HepG2 (cell line): Measurements from ENCODE around the gene P2RX6. TPM values are rescaled to one million over a fixed set of nuclear protein-coding genes. Genes with fewer than 3 reads are reported as not detected.

Experiments used
- ARID2 ChIP-seq: sonication (generic); formaldehyde crosslinking; IDR thresholded peaks from 2 replicates; pipeline ENCODE4 v1.8.1; 2022; ENCODE audit warnings: mild to moderate bottlenecking, missing genetic modification reagents, borderline replicate concordance
- GABPA ChIP-seq, 2 experiments: IDR thresholded peaks; 2 replicates each; pipeline ENCODE4 v1.6.1; 2011 to 2016; ENCODE audit warnings: low read depth in 2 of 2, low read length in 1 of 2, missing biosample characterization in 1 of 2, missing genetic modification characterization in 1 of 2
- HNRNPH1 ChIP-seq: fragments of 200-400 bp; formaldehyde crosslinking; optimal IDR thresholded peaks from 2 replicates; pipeline ENCODE3; 2017; ENCODE audit warnings: mild to moderate bottlenecking, low read depth, low read length
- IRF2 ChIP-seq: IDR thresholded peaks from 2 replicates; pipeline ENCODE4 v1.6.1; 2018; ENCODE audit warnings: missing genetic modification reagents, missing compliant biosample characterization
- KDM3A ChIP-seq: IDR thresholded peaks from 2 replicates; pipeline ENCODE4 v1.6.1; 2018; ENCODE audit warnings: low read depth, missing compliant biosample characterization
- PHF21A ChIP-seq: sonication (generic); formaldehyde crosslinking; IDR thresholded peaks from 2 replicates; pipeline ENCODE4 v1.5.0; 2020; ENCODE audit warnings: mild to moderate bottlenecking, missing genetic modification reagents
- PRDM10 ChIP-seq: sonication (generic); formaldehyde crosslinking; IDR thresholded peaks from 2 replicates; pipeline ENCODE4 v1.4.0; 2020; ENCODE audit warnings: low read depth, missing genetic modification reagents
- THAP8 ChIP-seq: sonication (generic); formaldehyde crosslinking; IDR thresholded peaks from 2 replicates; pipeline ENCODE4 v1.5.1; 2020; ENCODE audit warnings: missing genetic modification reagents, mild to moderate bottlenecking, borderline replicate concordance
- ZBTB39 ChIP-seq: sonication (generic); formaldehyde crosslinking; IDR thresholded peaks from 2 replicates; pipeline ENCODE4 v1.5.0; 2020; ENCODE audit warnings: missing genetic modification reagents
- ZHX1 ChIP-seq: sonication (generic); formaldehyde crosslinking; IDR thresholded peaks from 2 replicates; pipeline ENCODE4 v1.8.1; 2022; ENCODE audit warnings: low read depth, mild to moderate bottlenecking, missing genetic modification reagents
- ZNF143 ChIP-seq: sonication (generic); formaldehyde crosslinking; IDR thresholded peaks from 2 replicates; pipeline ENCODE4 v1.4.0; 2020; ENCODE audit warnings: missing genetic modification reagents
- ZNF280D ChIP-seq: sonication (generic); formaldehyde crosslinking; IDR thresholded peaks from 2 replicates; pipeline ENCODE4 v1.5.1; 2020; ENCODE audit warnings: mild to moderate bottlenecking, missing genetic modification reagents
- ZNF558 ChIP-seq: sonication (generic); formaldehyde crosslinking; IDR thresholded peaks from 2 replicates; pipeline ENCODE4 v1.9.0; 2022; ENCODE audit warnings: mild to moderate bottlenecking, missing genetic modification reagents, borderline replicate concordance
- polyA plus RNA-seq, 8 experiments: library from polyadenylated mRNA; depleted of rRNA in 3 of 8; stranded (reverse) in 7 of 8; unstranded in 1 of 8; fragments of >200 nt; fragmentation: Illumina TruSeq in 4 of 8; extraction: Trizol in 4 of 8; gene quantifications; 2 replicates each; pipeline versions ENCODE4 v1.2.1 to v1.2.3, GENCODE V29; 2011 to 2016; ENCODE audit warnings: low read depth in 4 of 8, missing spikeins in 1 of 8, mixed read lengths in 1 of 8; ENCODE audit not compliant: insufficient read depth in 1 of 8
- total RNA-seq, 5 experiments: library from RNA; depleted of rRNA; stranded (reverse); fragments of >200 nt; fragmentation: Illumina TruSeq; extraction: Trizol; gene quantifications; 2 replicates each; pipeline ENCODE4 v1.2.3, GENCODE V29; 2016; ENCODE audit warnings: low read depth in 1 of 5

P2RX6 gene
- total and polyA plus RNA-seq, 2 of the 13 experiments (the other 11 are each of a cell fraction or from before 2014, with no cell fraction given), result 0.04 to 0.12 TPM

GRCh38 chr22:20980938-20981722 is 33.8 kb upstream of the P2RX6 start (continued):
- 0 out of 2 replicates have a peak, but pooled peaks have one; percentile 18 for TF ChIP-seq ZHX1 (CRISPR knock-in tag)
- TF ChIP-seq THAP8, result no peak
- TF ChIP-seq GABPA (IDR thresholded peaks at IDR 0.05; ENCODE audit: low read depth, low read length), result no peak
- TF ChIP-seq GABPA (CRISPR knock-in tag; IDR thresholded peaks at IDR 0.05; ENCODE audit: low read depth), result no peak
- no peak for TF ChIP-seq KDM3A (CRISPR knock-in tag)
- TF ChIP-seq ZNF280D (CRISPR knock-in tag), result no peak
- TF ChIP-seq PRDM10 (CRISPR knock-in tag), result no peak
- no peak; the same call in 1 of the 2 replicates for TF ChIP-seq IRF2 (CRISPR knock-in tag)
- TF ChIP-seq PHF21A (CRISPR knock-in tag), result no peak; the same call in 1 of the 2 replicates
- TF ChIP-seq ZNF558, result 0 out of 2 replicates have a peak, but pooled peaks have one; percentile 2
- no peak for TF ChIP-seq ZNF143 (CRISPR knock-in tag)
- TF ChIP-seq ARID2 (CRISPR knock-in tag), result 0 out of 2 replicates have a peak, but pooled peaks have one; percentile 9
- no peak for TF ChIP-seq ZBTB39 (CRISPR knock-in tag)
- TF ChIP-seq HNRNPH1, result no peak
